Measurements from ENCODE around the gene KLK5. TPM values are rescaled to one million over a fixed set of nuclear protein-coding genes. Genes with fewer than 3 reads are reported as not detected.

KLK5 gene
- total RNA-seq, 4 donors from 2014 or later = 1.2 TPM; not detected in 3

DNA sequence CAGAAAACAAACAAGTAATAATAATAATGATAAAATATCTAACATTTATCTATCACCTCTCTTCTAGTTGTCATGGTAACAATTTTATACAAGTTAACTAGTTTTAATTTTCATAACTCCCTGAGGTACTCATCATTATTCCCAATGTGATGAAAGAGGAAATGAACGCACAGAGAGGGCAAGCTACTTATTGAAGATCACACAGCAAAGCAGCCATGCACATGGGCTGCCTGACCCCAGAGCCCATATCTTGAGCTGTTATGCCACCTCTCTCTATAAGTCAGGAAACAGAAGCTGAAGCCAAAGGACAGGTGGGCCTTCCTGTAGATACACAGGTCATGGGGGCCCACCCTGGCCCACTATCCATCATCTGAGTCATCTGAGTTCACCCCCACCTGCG lies 36.8 kb downstream of the KLK5 start:
- Histone ChIP-seq H3K27me3 (peaks cover 79% of the 10 kb centered on the region), H3K4me3 (no peak overlapping the region), H3K9me3 (no peaks in the 10 kb centered on the region), H3K27ac (no peak overlapping the region), H3K4me1 (no peaks in the 10 kb centered on the region), H3K36me3 (no peaks in the 10 kb centered on the region)
- TF ChIP-seq, protein P1, sequence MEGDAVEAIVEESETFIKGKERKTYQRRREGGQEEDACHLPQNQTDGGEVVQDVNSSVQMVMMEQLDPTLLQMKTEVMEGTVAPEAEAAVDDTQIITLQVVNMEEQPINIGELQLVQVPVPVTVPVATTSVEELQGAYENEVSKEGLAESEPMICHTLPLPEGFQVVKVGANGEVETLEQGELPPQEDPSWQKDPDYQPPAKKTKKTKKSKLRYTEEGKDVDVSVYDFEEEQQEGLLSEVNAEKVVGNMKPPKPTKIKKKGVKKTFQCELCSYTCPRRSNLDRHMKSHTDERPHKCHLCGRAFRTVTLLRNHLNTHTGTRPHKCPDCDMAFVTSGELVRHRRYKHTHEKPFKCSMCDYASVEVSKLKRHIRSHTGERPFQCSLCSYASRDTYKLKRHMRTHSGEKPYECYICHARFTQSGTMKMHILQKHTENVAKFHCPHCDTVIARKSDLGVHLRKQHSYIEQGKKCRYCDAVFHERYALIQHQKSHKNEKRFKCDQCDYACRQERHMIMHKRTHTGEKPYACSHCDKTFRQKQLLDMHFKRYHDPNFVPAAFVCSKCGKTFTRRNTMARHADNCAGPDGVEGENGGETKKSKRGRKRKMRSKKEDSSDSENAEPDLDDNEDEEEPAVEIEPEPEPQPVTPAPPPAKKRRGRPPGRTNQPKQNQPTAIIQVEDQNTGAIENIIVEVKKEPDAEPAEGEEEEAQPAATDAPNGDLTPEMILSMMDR (IDR thresholded peaks at IDR 0.05) = no peak
- TF ChIP-seq POLR2A (IDR thresholded peaks at IDR 0.05) = no peak
- TF ChIP-seq EP300 (IDR thresholded peaks at IDR 0.05) = no peak
- no peak for TF ChIP-seq POLR2AphosphoS5 (IDR thresholded peaks at IDR 0.05)
- no peak for ATAC-seq
- 82% methylated on average over 2 of the region's 2 CpGs; no CpG with 5 or more reads in 1 of the 2 donors for WGBS, 2 donors (ENCODE audit: low coverage in 1 of 2)

DNA sequence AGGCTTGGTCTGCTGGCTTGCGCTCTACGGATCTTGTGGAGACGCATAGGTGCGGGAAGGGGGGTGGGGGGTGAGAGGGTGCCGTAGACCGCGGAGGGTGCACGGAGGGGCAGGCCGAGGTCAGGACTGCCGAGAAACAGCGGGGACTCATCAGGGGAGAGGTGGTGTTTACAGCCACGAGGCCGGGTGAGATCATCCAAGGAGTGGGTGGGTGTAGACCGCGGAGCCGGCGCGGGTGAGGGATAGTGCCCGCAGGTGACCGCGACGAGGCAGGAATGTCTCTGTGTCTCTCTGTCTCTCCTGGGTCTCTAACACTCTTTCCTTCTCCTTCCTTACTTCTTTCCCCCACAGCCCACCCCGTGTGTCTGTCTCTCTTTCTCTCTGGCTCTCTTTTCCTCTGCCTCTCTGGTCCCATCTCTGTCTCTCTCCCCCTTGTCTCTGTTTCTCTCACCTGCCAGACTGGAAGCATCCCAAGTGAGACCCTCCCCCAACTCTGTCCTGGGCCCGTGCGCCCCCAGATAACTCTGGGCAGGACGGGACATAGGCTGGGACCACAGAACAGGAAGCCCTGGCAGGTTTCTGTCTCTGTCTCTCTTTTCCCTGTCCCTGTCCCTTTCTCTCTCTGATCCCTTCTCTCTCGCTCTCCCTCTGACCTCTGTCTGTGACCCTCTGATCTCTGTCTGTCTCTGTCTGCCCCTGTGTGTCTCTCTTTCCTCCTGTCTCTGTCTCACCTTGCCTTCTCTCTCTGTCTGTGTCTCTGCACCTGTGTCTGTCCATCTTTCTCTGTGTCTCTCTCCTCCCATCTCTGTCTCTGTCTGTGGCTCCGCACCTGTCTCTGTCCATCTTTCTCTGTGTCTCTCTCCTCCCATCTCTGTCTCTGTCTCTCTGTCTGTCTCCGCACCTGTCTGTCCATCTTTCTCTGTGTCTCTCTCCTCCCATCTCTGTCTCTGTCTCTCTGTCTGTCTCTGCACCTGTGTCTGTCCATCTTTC lies 39.8 kb downstream of the KLK5 start:
- 8 to 10% methylated on average over 17 to 26 of the region's 29 CpGs for WGBS, 2 donors (ENCODE audit: low coverage in 1 of 2)

DNA sequence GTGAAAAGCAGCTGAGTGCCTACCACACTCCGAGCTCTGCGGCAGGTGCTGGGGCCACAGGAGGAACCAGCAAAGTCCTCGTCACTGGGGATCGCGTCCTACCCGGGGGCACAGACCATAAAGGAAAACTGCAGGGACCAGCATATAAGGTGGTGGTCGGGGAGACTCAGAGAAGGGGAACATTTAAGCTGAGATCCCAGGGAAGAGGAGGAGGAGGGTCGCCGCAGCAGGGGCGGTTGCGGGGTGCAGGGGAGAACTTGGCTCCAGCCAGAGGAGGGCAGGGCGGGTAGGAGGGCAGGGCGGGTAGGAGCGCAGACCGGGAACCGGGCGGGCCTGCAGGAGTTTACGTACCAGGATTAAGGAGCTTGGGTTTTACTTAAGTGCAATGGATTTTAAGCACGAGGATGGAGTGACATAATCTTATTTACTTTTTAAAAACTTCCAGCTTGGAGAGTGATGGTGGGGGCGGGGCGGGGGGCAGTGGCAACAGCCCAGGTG lies 40.7 kb downstream of the KLK5 start:
- H3K4me1 ChIP-seq = peaks cover 0 to 8% (median 0%) of the 10 kb centered on the region in 3 donors
- TF ChIP-seq POLR2A (IDR thresholded peaks at IDR 0.05) (no peak), POLR2AphosphoS5 (IDR thresholded peaks at IDR 0.05) (no peak), EP300 (IDR thresholded peaks at IDR 0.05) (no peak)
- TF ChIP-seq, protein P1 (IDR thresholded peaks at IDR 0.05) = no peak
- H3K36me3 ChIP-seq = no peaks in the 10 kb centered on the region
- peaks cover 89% of the 10 kb centered on the region for H3K27me3 ChIP-seq
- no peak overlapping the region for H3K4me3 ChIP-seq
- 13 to 17% methylated on average over 10 to 17 of the region's 21 CpGs for WGBS, 2 donors (ENCODE audit: low coverage in 1 of 2)
- H3K9me3 ChIP-seq = peaks cover 0 to 6% (median 0%) of the 10 kb centered on the region in 3 donors
- no peak for ATAC-seq
- H3K27ac ChIP-seq = no peak overlapping the region

More for the DNA sequence above, 39.8 kb downstream of the KLK5 start:
- no peak for ATAC-seq
- Histone ChIP-seq H3K9me3 (peaks cover 0 to 6% (median 0%) of the 10 kb centered on the region in 3 donors), H3K27me3 (peaks cover 89% of the 10 kb centered on the region), H3K4me1 (peaks cover 0 to 8% (median 0%) of the 10 kb centered on the region in 3 donors), H3K36me3 (no peaks in the 10 kb centered on the region), H3K27ac (no peak overlapping the region), H3K4me3 (no peak overlapping the region)
- TF ChIP-seq POLR2AphosphoS5 (IDR thresholded peaks at IDR 0.05) (no peak), EP300 (IDR thresholded peaks at IDR 0.05) (no peak), POLR2A (IDR thresholded peaks at IDR 0.05) (no peak)
- TF ChIP-seq, protein P1 (IDR thresholded peaks at IDR 0.05) = no peak

DNA sequence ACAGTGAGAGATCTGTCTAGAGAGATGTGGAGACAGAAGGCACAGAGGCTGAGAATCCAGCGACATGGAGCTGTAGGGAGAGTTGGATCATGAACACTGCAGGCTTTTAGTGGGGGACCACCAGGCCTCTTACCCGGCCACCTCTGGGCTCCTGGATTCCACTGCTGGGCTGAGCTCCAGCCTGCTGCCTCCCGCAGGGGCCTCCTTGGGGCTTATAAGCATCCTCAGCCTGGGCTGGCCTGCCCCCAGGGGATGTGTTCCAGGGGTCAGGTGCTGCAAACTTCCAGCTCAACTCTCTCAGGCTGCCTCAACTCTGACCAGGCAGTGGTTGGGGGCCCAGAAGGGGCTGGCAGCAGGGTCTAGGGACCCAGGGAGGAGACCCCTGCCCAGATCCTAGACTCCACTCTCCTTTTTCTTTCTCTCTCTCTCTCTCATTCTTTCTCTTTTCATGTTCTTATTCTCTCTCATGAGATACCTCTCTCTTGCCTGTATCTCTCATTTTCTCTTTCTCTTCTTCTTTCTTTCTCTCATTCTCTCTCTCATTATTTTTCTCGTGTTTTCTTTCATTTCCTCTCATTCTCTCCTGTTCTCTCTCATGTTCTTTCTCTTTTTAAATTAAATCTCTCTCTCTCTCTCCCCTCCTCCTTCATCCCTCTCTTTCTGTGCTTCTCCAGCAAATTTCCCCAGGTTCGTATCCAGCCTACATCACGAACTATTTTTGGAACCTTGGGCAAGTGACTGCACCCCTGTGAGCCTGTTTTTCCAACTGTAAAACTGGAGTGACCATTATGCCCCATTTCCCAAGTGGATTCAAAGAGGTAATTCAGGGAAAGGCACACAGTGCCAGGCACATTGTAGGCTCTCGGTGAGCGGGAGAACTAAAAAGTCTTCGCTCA lies 41.4 kb downstream of the KLK5 start, which contains the start of gene KLK4:
TSS of gene KLK4 (minus strand) at position 190 of the 896 bp plus-strand sequence. CDS start 657 bp downstream, outside the sequence.
- Histone ChIP-seq H3K27me3 (peaks cover 91% of the 10 kb centered on the region), H3K4me1 (peaks cover 0 to 8% (median 0%) of the 10 kb centered on the region in 3 donors), H3K36me3 (no peaks in the 10 kb centered on the region), H3K27ac (no peak within 1 kb of the TSS), H3K9me3 (peaks cover 0 to 6% (median 0%) of the 10 kb centered on the region in 3 donors), H3K4me3 (no peak within 1 kb of the TSS)
- 40 to 47% methylated on average over 1 to 9 of the region's 9 CpGs for WGBS, 2 donors (ENCODE audit: low coverage in 1 of 2)
- no peak for ATAC-seq
- TF ChIP-seq EP300 (IDR thresholded peaks at IDR 0.05) = no peak
- TF ChIP-seq POLR2A (IDR thresholded peaks at IDR 0.05) = no peak
- no peak for TF ChIP-seq POLR2AphosphoS5 (IDR thresholded peaks at IDR 0.05)
- TF ChIP-seq, protein P1 (IDR thresholded peaks at IDR 0.05) = no peak

Measured in gastroesophageal sphincter (tissue), 4 donors.